Activated CD4-positive, alpha-beta T cell treated with anti-CD3 and anti-CD28 coated beads, Interleukin-2, amount 50 U/mL, for 48 hours (primary cell): Measurements from ENCODE around the gene ST6GAL1.
A peak's percentile ranks its signal among the peaks of the same experiment; 100 is the strongest.
"Not testable (repeated sequence)": the region's sequence is repeated elsewhere in the genome, so short reads cannot be mapped to it uniquely, and the experiment has no call there.

Experiments used
- DNase-seq, 2 experiments: peaks; one replicate each; pipeline ENCODE4 v3.0.0-alpha.2; 2020

Gene ST6GAL1

GRCh38 chr3:186997473-186997939 is 67.2 kb downstream of the ST6GAL1 start:
- DNase-seq: no peak

- DNase-seq: no peak
Observed at GRCh38 chr3:186998937-186999368, 68.6 kb downstream of the ST6GAL1 start.

GRCh38 chr3:187000711-187001151 is 70.4 kb downstream of the ST6GAL1 start:
- DNase-seq: no peak

- DNase-seq: no peak
Observed at GRCh38 chr3:187002915-187003314, 72.6 kb downstream of the ST6GAL1 start.

GRCh38 chr3:187005827-187006481 is 75.6 kb downstream of the ST6GAL1 start:
- DNase-seq: no peak

GRCh38 chr3:187006864-187007630 is 76.7 kb downstream of the ST6GAL1 start:
- no peak for DNase-seq

GRCh38 chr3:187010382-187010781 is 80.1 kb downstream of the ST6GAL1 start:
- DNase-seq: not testable (repeated sequence)

- no peak for DNase-seq
Observed at GRCh38 chr3:187011915-187012314, 81.6 kb downstream of the ST6GAL1 start.

- peak; percentile 39 to 47 for DNase-seq
Observed at GRCh38 chr3:187012609-187013051, 82.3 kb downstream of the ST6GAL1 start.

GRCh38 chr3:187013159-187013716 is 82.9 kb downstream of the ST6GAL1 start:
- no peak for DNase-seq

GRCh38 chr3:187014417-187014864 is 84.1 kb downstream of the ST6GAL1 start:
- no peak for DNase-seq

- no peak for DNase-seq
Observed at GRCh38 chr3:187015903-187016638, 85.7 kb downstream of the ST6GAL1 start.

- no peak for DNase-seq
Observed at GRCh38 chr3:187016639-187017345, 86.5 kb downstream of the ST6GAL1 start.

GRCh38 chr3:187017511-187018230 is 87.3 kb downstream of the ST6GAL1 start:
- DNase-seq: no peak

- DNase-seq: peak in 1 of 2 experiments; percentile 3
Observed at GRCh38 chr3:187019542-187020072, 89.3 kb downstream of the ST6GAL1 start.

GRCh38 chr3:187020376-187020775 is 90.0 kb downstream of the ST6GAL1 start:
- no peak for DNase-seq

- peak in 1 of 2 experiments; percentile 1 for DNase-seq
Observed at GRCh38 chr3:187021748-187022402, 91.5 kb downstream of the ST6GAL1 start.

GRCh38 chr3:187022403-187023029 is 92.2 kb downstream of the ST6GAL1 start:
- peak in 1 of 2 experiments; percentile 1 for DNase-seq

GRCh38 chr3:187023340-187023739 is 93.0 kb downstream of the ST6GAL1 start:
- DNase-seq: not testable (repeated sequence)
